Esophagus (tissue), 2 donors: ENCODE data around the gene TSN. TPM values are rescaled to one million over a fixed set of nuclear protein-coding genes. Genes with fewer than 3 reads are reported as not detected.

Experiments used
- H3K27ac ChIP-seq, 2 donors: one replicate each; pipeline ENCODE4 v1.5.1; 2013; ENCODE audit warnings: low read depth in 2 of 2, mild to moderate bottlenecking in 2 of 2, inconsistent platforms in 1 of 2, low read length in 1 of 2, moderate library complexity in 1 of 2
- H3K27me3 ChIP-seq, 2 donors: one replicate each; pipeline ENCODE4 v1.6.1; 2013; ENCODE audit warnings: low read length in 2 of 2, control low read depth in 1 of 2, mild to moderate bottlenecking in 1 of 2; ENCODE audit not compliant: insufficient read depth in 2 of 2, control insufficient read depth in 1 of 2
- H3K36me3 ChIP-seq, 2 donors: one replicate each; pipeline ENCODE4 v1.6.1; 2013; ENCODE audit warnings: low read length in 1 of 2; ENCODE audit not compliant: control insufficient read depth in 2 of 2, insufficient read depth in 2 of 2
- H3K4me1 ChIP-seq, 2 donors: one replicate each; pipeline ENCODE4 v1.6.1; 2013; ENCODE audit warnings: low read length in 1 of 2; ENCODE audit not compliant: control insufficient read depth in 2 of 2, insufficient read depth in 2 of 2
- H3K4me3 ChIP-seq, 2 donors: one replicate each; pipeline ENCODE4 v1.5.1; 2013; ENCODE audit warnings: low read length in 2 of 2, mild to moderate bottlenecking in 2 of 2, low read depth in 1 of 2, moderate library complexity in 1 of 2
- H3K9me3 ChIP-seq, 2 donors: one replicate each; pipeline ENCODE4 v1.6.1; 2013; ENCODE audit warnings: mild to moderate bottlenecking in 2 of 2, low read depth in 1 of 2, low read length in 1 of 2, moderate library complexity in 1 of 2; ENCODE audit not compliant: control insufficient read depth in 2 of 2, insufficient read depth in 1 of 2
- WGBS, 2 donors: extraction: QIAGEN DNeasy Blood & Tissue Kit; methylation state at CpG; one replicate each; pipeline ENCODE4 v1.1.7; 2013; 5-methylcytosine and 5-hydroxymethylcytosine counted together
- polyA plus RNA-seq, 2 donors: library from polyadenylated mRNA; stranded (reverse); fragments of 200-250 nt; gene quantifications; one replicate each; pipeline ENCODE4 v1.2.3, GENCODE V29; 2013
- donor health status: healthy with polysubstance abuse.
- donor health status: Bipolar disorder and iron deficiency.

TSN gene
- polyA plus RNA-seq, 2 donors: 16.5 to 22.9 TPM

- H3K36me3 ChIP-seq: no peaks in the 10 kb centered on the region
- 71 to 79% methylated on average over 6 of the region's 6 CpGs for WGBS, 2 donors
These were observed 14.5 kb upstream of the TSN start for GRCh38 chr2:121740973-121741372.

DNA sequence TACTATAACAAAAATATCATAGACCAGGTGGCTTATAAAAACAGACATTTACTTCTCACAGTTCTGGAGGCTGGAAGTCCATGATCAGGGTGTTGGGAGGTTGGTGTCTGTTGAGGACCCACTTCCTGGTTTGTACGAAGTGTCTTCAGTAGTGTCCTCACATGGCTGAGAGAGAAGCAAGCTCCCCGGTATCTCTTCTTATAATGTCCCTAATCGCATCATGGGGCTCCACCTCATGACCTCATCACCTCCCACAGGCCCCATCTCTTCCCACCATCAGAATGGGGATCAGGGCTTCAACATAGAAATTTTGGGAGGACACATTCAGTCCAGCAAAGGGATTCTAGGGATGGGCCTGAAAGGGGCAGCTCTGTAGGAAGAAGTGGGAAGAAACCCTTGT, 14.0 kb upstream of the TSN start:
- Histone ChIP-seq H3K27me3 (no peaks in the 10 kb centered on the region), H3K4me1 (no peaks in the 10 kb centered on the region), H3K27ac (no peak overlapping the region), H3K4me3 (no peak overlapping the region), H3K9me3 (no peaks in the 10 kb centered on the region), H3K36me3 (no peaks in the 10 kb centered on the region)
- 89 to 96% methylated on average over 3 of the region's 3 CpGs for WGBS, 2 donors

More at GRCh38 chr2:121740973-121741372, 14.5 kb upstream of the TSN start:
- H3K4me1 ChIP-seq: no peaks in the 10 kb centered on the region
- no peak overlapping the region for H3K4me3 ChIP-seq
- no peak overlapping the region for H3K27ac ChIP-seq
- H3K9me3 ChIP-seq: no peaks in the 10 kb centered on the region
- no peaks in the 10 kb centered on the region for H3K27me3 ChIP-seq

GRCh38 chr2:121746071-121746578, 9.3 kb upstream of the TSN start:
- H3K4me3 ChIP-seq: no peak overlapping the region
- no peaks in the 10 kb centered on the region for H3K36me3 ChIP-seq
- WGBS, 2 donors: 59 to 72% methylated on average over 6 of the region's 6 CpGs
- peaks cover 0 to 3% of the 10 kb centered on the region in 2 donors for H3K4me1 ChIP-seq
- no peaks in the 10 kb centered on the region for H3K9me3 ChIP-seq
- no peaks in the 10 kb centered on the region for H3K27me3 ChIP-seq
- H3K27ac ChIP-seq: no peak overlapping the region

GRCh38 chr2:121748202-121748601, 7.2 kb upstream of the TSN start:
- 61 to 67% methylated on average over 4 of the region's 4 CpGs for WGBS, 2 donors
- Histone ChIP-seq H3K27ac (no peak overlapping the region), H3K9me3 (no peaks in the 10 kb centered on the region)

DNA sequence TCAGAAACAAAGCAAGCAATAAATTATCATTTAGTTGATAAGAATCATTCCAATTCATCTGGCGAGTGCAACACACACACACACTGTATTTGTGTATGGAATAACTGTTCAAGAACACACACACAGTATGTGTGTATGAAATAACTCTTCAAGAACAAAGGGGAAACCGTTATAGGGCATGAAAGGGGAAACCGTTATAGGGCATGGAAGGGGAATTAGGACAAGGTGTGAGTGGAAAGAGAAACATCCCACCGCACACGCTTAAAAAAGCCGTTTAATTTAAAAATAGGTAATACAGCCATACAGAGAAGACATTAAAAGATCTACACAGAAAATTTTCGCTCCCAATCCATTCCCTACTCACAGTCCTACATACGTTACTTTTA, 607 bp upstream of the TSN start:
- Histone ChIP-seq H3K4me1 (no peaks in the 10 kb centered on the region), H3K27me3 (no peaks in the 10 kb centered on the region), H3K27ac (no peak overlapping the region), H3K4me3 (peak overlapping the region; percentile 96 to 100), H3K36me3 (no peaks in the 10 kb centered on the region), H3K9me3 (no peaks in the 10 kb centered on the region)
- WGBS, 2 donors: 2 to 3% methylated on average over 8 of the region's 8 CpGs

More at GRCh38 chr2:121748202-121748601, 7.2 kb upstream of the TSN start:
- no peaks in the 10 kb centered on the region for H3K27me3 ChIP-seq
- H3K4me3 ChIP-seq: no peak overlapping the region
- H3K36me3 ChIP-seq: no peaks in the 10 kb centered on the region
- peaks cover 0 to 3% of the 10 kb centered on the region in 2 donors for H3K4me1 ChIP-seq

DNA sequence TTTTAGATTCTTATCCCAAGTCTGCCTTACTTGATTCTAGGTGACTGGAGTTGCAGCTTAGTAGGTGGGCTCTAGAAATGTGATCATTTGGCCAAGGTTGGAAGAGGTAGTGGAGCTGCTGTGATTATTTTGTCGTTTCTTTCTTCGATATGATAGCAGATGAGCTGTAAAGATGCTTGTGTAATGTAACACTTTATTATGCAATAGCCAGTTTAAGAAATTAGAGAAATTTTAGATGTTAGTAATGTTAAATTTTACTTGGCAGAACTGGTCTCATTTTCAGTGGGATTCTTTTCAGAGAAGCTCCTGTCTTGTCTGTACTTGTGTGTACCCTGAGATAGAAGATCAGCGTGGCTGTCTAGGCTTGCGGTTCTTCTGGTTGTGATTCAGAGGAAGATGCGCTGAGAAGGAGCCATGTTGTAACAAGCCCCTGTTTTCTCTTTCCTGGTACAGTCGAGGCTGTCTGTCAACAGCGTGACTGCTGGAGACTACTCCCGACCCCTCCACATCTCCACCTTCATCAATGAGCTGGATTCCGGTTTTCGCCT, 9.3 kb downstream of the TSN start:
- Histone ChIP-seq H3K9me3 (no peaks in the 10 kb centered on the region), H3K27me3 (no peaks in the 10 kb centered on the region), H3K36me3 (peaks cover 10 to 19% of the 10 kb centered on the region in 2 donors), H3K4me1 (no peaks in the 10 kb centered on the region), H3K27ac (no peak overlapping the region), H3K4me3 (no peak overlapping the region)
- WGBS, 2 donors: 85 to 90% methylated on average over 10 of the region's 10 CpGs

DNA sequence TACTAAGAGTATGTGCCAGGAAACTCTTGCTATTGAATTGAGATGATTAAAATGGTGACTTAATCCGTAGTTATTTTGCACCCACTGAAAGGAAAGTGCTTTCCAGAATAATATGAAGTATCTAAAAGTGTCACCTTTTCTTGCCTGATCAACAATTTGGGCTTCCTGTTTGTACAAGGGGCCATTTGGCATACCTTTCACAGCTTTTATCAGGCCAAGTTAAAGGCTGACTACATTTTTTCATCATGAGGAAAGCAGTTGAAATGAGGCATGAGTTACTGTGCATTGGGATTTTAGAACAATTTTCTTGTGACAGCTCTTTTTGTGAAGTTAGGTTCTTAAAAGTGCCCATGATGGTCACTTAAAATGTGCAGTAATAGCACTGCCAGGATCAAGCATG, 11.2 kb downstream of the TSN start:
- Histone ChIP-seq H3K36me3 (peaks cover 10 to 16% of the 10 kb centered on the region in 2 donors), H3K4me1 (no peaks in the 10 kb centered on the region), H3K4me3 (no peak overlapping the region), H3K9me3 (no peaks in the 10 kb centered on the region), H3K27me3 (no peaks in the 10 kb centered on the region), H3K27ac (no peak overlapping the region)
- WGBS, 2 donors: 71 to 88% methylated on average over 1 of the region's 1 CpG

GRCh38 chr2:121768143-121768755, 12.8 kb downstream of the TSN start:
- 86 to 88% methylated on average over 5 of the region's 5 CpGs for WGBS, 2 donors
- Histone ChIP-seq H3K4me1 (no peaks in the 10 kb centered on the region), H3K27ac (no peak overlapping the region), H3K4me3 (no peak overlapping the region), H3K27me3 (no peaks in the 10 kb centered on the region), H3K9me3 (no peaks in the 10 kb centered on the region), H3K36me3 (peaks cover 13 to 16% of the 10 kb centered on the region in 2 donors)

DNA sequence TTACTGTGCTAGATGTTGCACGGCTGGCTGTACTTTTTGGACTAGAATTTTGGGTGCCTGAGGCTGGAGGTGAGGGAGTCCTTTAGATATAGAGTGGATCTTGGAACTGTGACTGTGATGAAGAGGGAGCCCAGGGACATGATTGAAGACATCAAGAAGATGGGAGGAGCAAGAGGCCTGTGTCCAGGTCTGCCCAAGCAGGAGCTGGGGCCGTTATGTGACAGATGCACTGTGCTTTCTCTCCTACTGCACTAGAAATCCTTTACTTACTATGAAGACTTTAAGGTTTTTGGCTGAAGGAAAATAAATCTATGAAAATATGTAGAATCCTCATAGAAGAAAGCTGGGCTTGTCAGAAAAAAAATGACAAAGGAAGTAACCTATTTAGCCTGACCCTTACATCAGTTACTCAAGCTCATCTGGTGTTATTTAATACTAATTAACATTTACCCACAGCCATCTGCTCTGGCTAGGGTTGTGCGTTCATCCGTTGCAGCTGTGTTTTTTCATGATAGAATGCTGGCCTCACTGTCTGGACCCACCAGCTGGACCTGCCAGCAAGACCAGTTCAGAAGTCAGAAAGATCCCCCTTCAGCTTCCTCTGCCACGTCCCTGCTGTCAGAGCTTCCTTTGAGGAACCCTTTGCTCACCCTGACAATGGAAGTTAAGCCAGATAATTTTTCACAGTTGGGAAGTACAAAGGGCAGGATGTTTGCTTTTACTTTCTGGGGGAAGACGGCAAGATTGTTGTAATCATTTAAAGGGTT, 16.7 kb downstream of the TSN start:
- Histone ChIP-seq H3K4me3 (no peak overlapping the region), H3K4me1 (peaks cover 0 to 3% of the 10 kb centered on the region in 2 donors), H3K9me3 (no peaks in the 10 kb centered on the region), H3K27ac (no peak overlapping the region), H3K27me3 (no peaks in the 10 kb centered on the region), H3K36me3 (peaks cover 0 to 2% of the 10 kb centered on the region in 2 donors)
- 49 to 50% methylated on average over 6 of the region's 6 CpGs for WGBS, 2 donors
